Sigmoid colon (tissue), 4 donors: ENCODE measurements around the gene TNIP2.

Experiments
- POLR2A ChIP-seq, 2 donors: fragments of 450-650 bp; IDR thresholded peaks; one replicate each; pipeline ENCODE4 v1.6.1; 2016; ENCODE audit warnings: antibody characterized with exemption in 2 of 2, mild to moderate bottlenecking in 2 of 2, moderate library complexity in 2 of 2
- POLR2AphosphoS5 ChIP-seq, 4 donors: sonication (generic); formaldehyde crosslinking; IDR thresholded peaks; one replicate each; pipeline ENCODE4 v1.6.1; 2017; ENCODE audit warnings: antibody characterized with exemption in 4 of 4
- TF ChIP-seq, protein P1 (sequence below), 4 experiments: fragments of 450-650 bp in 3 of 4; fragments of 200-600 bp in 1 of 4; IDR thresholded peaks; one replicate each; pipeline ENCODE4 v1.5.1; 2016 to 2019; ENCODE audit warnings: antibody characterized with exemption in 4 of 4, mild to moderate bottlenecking in 3 of 4, moderate library complexity in 2 of 4

DNA sequence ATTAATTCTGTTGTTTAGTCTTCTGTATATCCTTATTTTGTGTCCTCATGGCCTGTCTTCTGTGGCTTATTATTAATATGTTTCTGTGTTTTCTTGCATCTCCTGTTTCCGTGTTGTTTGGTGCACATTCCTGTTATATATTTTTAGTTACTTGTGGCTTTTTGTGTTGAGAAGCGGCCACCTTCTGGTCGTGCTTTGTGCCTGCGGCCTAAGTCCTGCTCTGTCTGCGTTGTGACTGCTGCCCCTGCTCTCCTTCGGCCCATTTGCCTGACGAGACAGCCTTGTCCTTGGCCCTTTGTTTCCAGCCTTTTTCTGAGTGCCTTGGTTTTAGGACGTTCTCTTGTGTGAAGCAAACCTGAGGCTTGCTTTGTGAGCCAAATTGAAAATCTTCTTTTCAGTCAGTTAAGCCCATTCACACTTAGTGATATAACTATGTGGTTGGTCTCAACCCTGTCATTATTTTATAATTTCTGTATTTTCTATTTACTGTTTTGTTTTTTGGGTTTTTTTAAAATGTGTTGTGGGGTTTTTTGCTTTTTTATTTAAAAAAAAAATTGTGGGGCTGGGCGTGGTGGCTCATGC is 43.8 kb downstream of the TNIP2 start:
- TF ChIP-seq, protein P1, sequence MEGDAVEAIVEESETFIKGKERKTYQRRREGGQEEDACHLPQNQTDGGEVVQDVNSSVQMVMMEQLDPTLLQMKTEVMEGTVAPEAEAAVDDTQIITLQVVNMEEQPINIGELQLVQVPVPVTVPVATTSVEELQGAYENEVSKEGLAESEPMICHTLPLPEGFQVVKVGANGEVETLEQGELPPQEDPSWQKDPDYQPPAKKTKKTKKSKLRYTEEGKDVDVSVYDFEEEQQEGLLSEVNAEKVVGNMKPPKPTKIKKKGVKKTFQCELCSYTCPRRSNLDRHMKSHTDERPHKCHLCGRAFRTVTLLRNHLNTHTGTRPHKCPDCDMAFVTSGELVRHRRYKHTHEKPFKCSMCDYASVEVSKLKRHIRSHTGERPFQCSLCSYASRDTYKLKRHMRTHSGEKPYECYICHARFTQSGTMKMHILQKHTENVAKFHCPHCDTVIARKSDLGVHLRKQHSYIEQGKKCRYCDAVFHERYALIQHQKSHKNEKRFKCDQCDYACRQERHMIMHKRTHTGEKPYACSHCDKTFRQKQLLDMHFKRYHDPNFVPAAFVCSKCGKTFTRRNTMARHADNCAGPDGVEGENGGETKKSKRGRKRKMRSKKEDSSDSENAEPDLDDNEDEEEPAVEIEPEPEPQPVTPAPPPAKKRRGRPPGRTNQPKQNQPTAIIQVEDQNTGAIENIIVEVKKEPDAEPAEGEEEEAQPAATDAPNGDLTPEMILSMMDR (IDR thresholded peaks at IDR 0.05) = no peak
- no peak for TF ChIP-seq POLR2AphosphoS5 (IDR thresholded peaks at IDR 0.05)
- no peak for TF ChIP-seq POLR2A (IDR thresholded peaks at IDR 0.05)
